Ovary (tissue), 9 donors: Measurements from ENCODE around the gene CPA5. TPM values are rescaled to one million over a fixed set of nuclear protein-coding genes. Genes with fewer than 3 reads are reported as not detected.

Source experiments
- DNase-seq, 5 donors: peaks; one replicate each; pipeline ENCODE4 v3.0.0-alpha.2; 2019 to 2020
- H3K27ac ChIP-seq, 2 donors: fragments of 200-600 bp; one replicate each; pipeline versions ENCODE4 v1.5.1 to v1.8.0; 2019 to 2022
- H3K27me3 ChIP-seq: fragments of 200-600 bp; one replicate; pipeline ENCODE4 v1.8.0; 2022
- H3K36me3 ChIP-seq: fragments of 200-600 bp; sonication (generic); one replicate; pipeline ENCODE4 v1.5.1; 2019
- H3K4me1 ChIP-seq: one replicate; pipeline ENCODE4 v1.8.1; 2013; ENCODE audit warnings: mild to moderate bottlenecking, moderate library complexity; ENCODE audit not compliant: insufficient read depth
- H3K4me3 ChIP-seq: fragments of 200-600 bp; sonication (generic); one replicate; pipeline ENCODE4 v1.5.1; 2017
- H3K9me3 ChIP-seq, 2 donors: fragments of 200-600 bp in 1 of 2; sonication (generic) in 1 of 2; one replicate each; pipeline versions ENCODE4 v1.5.1 to v1.8.1; 2013 to 2019; ENCODE audit warnings: mild to moderate bottlenecking in 1 of 2, moderate library complexity in 1 of 2
- EP300 ChIP-seq: sonication (generic); formaldehyde crosslinking; IDR thresholded peaks from one replicate; pipeline ENCODE4 v1.6.1; 2017; ENCODE audit warnings: antibody characterized with exemption
- POLR2A ChIP-seq: fragments of 450-650 bp; IDR thresholded peaks from one replicate; pipeline ENCODE4 v1.6.1; 2017; ENCODE audit warnings: antibody characterized with exemption, mild to moderate bottlenecking, moderate library complexity
- WGBS, 3 donors: extraction: QIAGEN DNeasy Blood & Tissue Kit in 1 of 3; methylation state at CpG; one replicate each; pipeline versions ENCODE4 v1.1.5 to v1.1.7; 2013 to 2017; 5-methylcytosine and 5-hydroxymethylcytosine counted together
- intact Hi-C, 4 donors: fragments of 100-400 bp; cut with DNase I; formaldehyde crosslinking; loops; one replicate each; pipeline versions ENCODE4 v1.11.0 to v1.15.1; 2022 to 2023
- polyA plus RNA-seq, 2 donors: library from polyadenylated mRNA; stranded (reverse); fragments of 200-250 nt in 1 of 2; fragments of 350-450 nt in 1 of 2; fragmentation: Illumina TruSeq in 1 of 2; extraction: RNeasy Lipid Tissue Mini Kit (QIAGEN cat#74804) in 1 of 2; gene quantifications; one replicate each; pipeline ENCODE4 v1.2.3, GENCODE V29; 2013 to 2014
- total RNA-seq, 7 donors: library from RNA; depleted of rRNA in 2 of 7; stranded (reverse); fragments of >200 nt in 2 of 7; fragmentation: NEBNext Ultra II Directional in 3 of 7; extraction: Animal tissue kit (Norgen Biotek cat#: 25700) in 3 of 7; gene quantifications; one replicate each; pipeline versions ENCODE4 v1.1.0 to v1.2.4, GENCODE V29; 2016 to 2023
- TF ChIP-seq, protein P1 (sequence below), 3 donors: fragments of 450-650 bp in 2 of 3; fragments of 200-600 bp in 1 of 3; IDR thresholded peaks; one replicate each; pipeline versions ENCODE4 v1.5.1 to v1.8.0; 2016 to 2022; ENCODE audit warnings: antibody characterized with exemption in 3 of 3, mild to moderate bottlenecking in 1 of 3
- donor health status: DM: no; HTN: no; CAD: no; lungs with moderate emphysema.
- donor health status: DM: no; HTN: no; CAD: no.
- donor health status: Bipolar disorder and iron deficiency.
- donor health status: DM: yes; HTN: yes; CAD: no.
- donor health status: DM: no; HTN: no; CAD: no.
- donor health status: DM: yes; HTN: yes; CAD: no.

The CPA5 gene
- total and polyA plus RNA-seq, 9 donors, result not detected

DNA sequence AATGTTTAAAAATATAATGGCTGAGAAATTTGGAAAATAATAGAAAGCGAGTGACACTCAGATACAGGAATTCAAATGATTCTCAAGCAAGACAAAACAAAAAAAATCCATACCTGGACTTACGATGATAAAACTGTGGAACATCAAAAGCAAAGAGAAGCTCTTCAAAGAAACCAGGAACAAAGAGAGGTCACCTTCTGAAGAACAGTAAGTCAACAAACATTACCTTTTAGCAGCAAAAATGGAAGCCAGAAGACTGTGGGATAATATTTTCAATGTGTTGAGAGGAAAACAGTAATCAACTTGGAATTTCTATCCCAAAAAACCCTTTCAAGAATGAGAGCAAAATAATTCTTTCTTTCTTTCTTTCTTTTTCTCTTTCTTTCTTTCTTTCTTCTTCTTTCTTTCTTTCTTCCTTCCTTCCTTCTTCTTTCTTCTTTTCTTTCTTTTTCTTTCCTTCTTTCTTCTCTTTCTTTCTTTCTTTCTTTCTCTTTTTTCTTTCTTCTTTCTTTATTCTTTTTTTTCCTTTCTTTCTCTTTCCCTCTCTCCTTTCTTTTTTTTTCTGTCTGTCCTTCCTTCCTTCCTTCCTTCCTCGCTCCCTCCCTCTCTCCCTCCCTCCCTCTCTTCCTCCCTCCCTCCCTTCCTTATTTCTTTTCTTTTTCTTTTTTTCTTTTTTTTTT, 1.8 kb upstream of the CPA5 start:
- no peak for DNase-seq
- 92 to 96% (median 92%) methylated on average over 3 of the region's 3 CpGs for WGBS, 3 donors
- Histone ChIP-seq H3K36me3 (no peaks in the 10 kb centered on the region), H3K27me3 (no peaks in the 10 kb centered on the region), H3K4me3 (no peak overlapping the region), H3K27ac (no peak overlapping the region), H3K9me3 (no peaks in the 10 kb centered on the region), H3K4me1 (no peaks in the 10 kb centered on the region)
- no peak for TF ChIP-seq POLR2A
- no peak for TF ChIP-seq EP300
- TF ChIP-seq, protein P1, sequence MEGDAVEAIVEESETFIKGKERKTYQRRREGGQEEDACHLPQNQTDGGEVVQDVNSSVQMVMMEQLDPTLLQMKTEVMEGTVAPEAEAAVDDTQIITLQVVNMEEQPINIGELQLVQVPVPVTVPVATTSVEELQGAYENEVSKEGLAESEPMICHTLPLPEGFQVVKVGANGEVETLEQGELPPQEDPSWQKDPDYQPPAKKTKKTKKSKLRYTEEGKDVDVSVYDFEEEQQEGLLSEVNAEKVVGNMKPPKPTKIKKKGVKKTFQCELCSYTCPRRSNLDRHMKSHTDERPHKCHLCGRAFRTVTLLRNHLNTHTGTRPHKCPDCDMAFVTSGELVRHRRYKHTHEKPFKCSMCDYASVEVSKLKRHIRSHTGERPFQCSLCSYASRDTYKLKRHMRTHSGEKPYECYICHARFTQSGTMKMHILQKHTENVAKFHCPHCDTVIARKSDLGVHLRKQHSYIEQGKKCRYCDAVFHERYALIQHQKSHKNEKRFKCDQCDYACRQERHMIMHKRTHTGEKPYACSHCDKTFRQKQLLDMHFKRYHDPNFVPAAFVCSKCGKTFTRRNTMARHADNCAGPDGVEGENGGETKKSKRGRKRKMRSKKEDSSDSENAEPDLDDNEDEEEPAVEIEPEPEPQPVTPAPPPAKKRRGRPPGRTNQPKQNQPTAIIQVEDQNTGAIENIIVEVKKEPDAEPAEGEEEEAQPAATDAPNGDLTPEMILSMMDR (IDR thresholded peaks at IDR 0.05), result no peak
- intact Hi-C loops, result no loop called here

DNA sequence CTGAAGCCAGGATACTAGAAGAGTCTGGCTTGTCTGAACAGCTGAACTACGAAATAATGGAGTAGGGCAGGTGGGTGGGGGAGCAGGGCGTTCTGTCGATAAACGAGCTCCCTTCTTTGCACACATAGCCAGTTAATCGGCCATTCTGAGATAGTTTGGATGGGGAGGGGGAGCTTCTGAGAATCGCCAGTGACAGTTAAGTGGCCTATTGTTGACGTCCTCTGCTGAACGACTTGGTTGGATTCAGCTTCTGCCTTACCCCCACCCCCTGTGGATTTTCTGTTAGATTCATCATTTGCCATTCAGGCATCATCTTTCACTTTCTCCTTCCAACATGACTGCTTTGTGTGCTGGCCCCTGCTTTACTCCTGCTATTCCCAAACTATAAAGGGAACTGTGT, 520 bp downstream of the CPA5 start:
- no peaks in the 10 kb centered on the region for H3K27me3 ChIP-seq
- WGBS, 3 donors, result 30 to 51% (median 36%) methylated on average over 8 of the region's 8 CpGs
- no peak for DNase-seq
- intact Hi-C loops, result no loop called here
- no peak overlapping the region for H3K27ac ChIP-seq
- no peaks in the 10 kb centered on the region for H3K9me3 ChIP-seq
- H3K4me1 ChIP-seq, result no peaks in the 10 kb centered on the region
- TF ChIP-seq, protein P1 (IDR thresholded peaks at IDR 0.05), result no peak
- TF ChIP-seq EP300 (no peak), POLR2A (no peak)
- no peaks in the 10 kb centered on the region for H3K36me3 ChIP-seq
- H3K4me3 ChIP-seq, result no peak overlapping the region

- DNase-seq, result no peak
- TF ChIP-seq POLR2A (no peak), EP300 (no peak)
- TF ChIP-seq, protein P1 (IDR thresholded peaks at IDR 0.05), result no peak
- Histone ChIP-seq H3K4me3 (no peak overlapping the region), H3K36me3 (no peaks in the 10 kb centered on the region), H3K27me3 (no peaks in the 10 kb centered on the region), H3K9me3 (no peaks in the 10 kb centered on the region), H3K27ac (no peak overlapping the region), H3K4me1 (no peaks in the 10 kb centered on the region)
- intact Hi-C loops, result no loop called here
- WGBS, 3 donors, result 76 to 95% (median 89%) methylated on average over 4 to 5 of the region's 5 CpGs
These were observed 1.1 kb downstream of the CPA5 start for GRCh38 chr7:130345725-130346124.

GRCh38 chr7:130346177-130346905, 1.7 kb downstream of the CPA5 start:
- no peak overlapping the region for H3K4me3 ChIP-seq
- H3K27me3 ChIP-seq, result no peaks in the 10 kb centered on the region
- H3K36me3 ChIP-seq, result no peaks in the 10 kb centered on the region
- TF ChIP-seq EP300, result no peak
- H3K9me3 ChIP-seq, result no peaks in the 10 kb centered on the region
- no peak for DNase-seq
- H3K4me1 ChIP-seq, result peaks cover under 1% of the 10 kb centered on the region
- intact Hi-C loops, result no loop called here
- no peak overlapping the region for H3K27ac ChIP-seq
- 91 to 97% (median 94%) methylated on average over 10 of the region's 10 CpGs for WGBS, 3 donors

GRCh38 chr7:130346941-130347340, 2.3 kb downstream of the CPA5 start:
- peaks cover 5% of the 10 kb centered on the region for H3K4me1 ChIP-seq
- intact Hi-C loops, result no loop called here
- TF ChIP-seq POLR2A (no peak), EP300 (no peak)
- TF ChIP-seq, protein P1 (IDR thresholded peaks at IDR 0.05), result no peak
- no peak for DNase-seq
- no peaks in the 10 kb centered on the region for H3K9me3 ChIP-seq
- H3K27me3 ChIP-seq, result no peaks in the 10 kb centered on the region
- H3K27ac ChIP-seq, result no peak overlapping the region
- WGBS, 3 donors, result 86 to 88% (median 87%) methylated on average over 12 of the region's 12 CpGs
- H3K36me3 ChIP-seq, result no peaks in the 10 kb centered on the region
- H3K4me3 ChIP-seq, result no peak overlapping the region
